Measurements from ENCODE around the gene FBXO3. TPM values are rescaled to one million over a fixed set of nuclear protein-coding genes. Genes with fewer than 3 reads are reported as not detected.

Gene FBXO3
- total and polyA plus RNA-seq, 2 experiments from 2014 or later = 12.5 to 28.4 TPM

- TF ChIP-seq ZNF462 (CRISPR knock-in tag; IDR thresholded peaks at IDR 0.05) (no peak), POLR2AphosphoS5 (IDR thresholded peaks at IDR 0.05; ENCODE audit: low read depth) (no peak), ZNF114 (CRISPR knock-in tag; IDR thresholded peaks at IDR 0.05) (no peak)
Measured at GRCh38 chr11:33735271-33736147, 38.8 kb downstream of the FBXO3 start (continued).

GRCh38 chr11:33734441-33735270, 39.7 kb downstream of the FBXO3 start:
- Mint-ChIP-seq H3K27ac (no peak overlapping the region), H3K27me3 (ENCODE audit: insufficient read depth, low read depth, poor library complexity) (peaks cover 14% of the 10 kb centered on the region), H3K36me3 (ENCODE audit: low read depth) (no peaks in the 10 kb centered on the region), H3K4me3 (peak overlapping the region; percentile 86), H3K9me3 (no peaks in the 10 kb centered on the region), H3K4me1 (peaks cover 25% of the 10 kb centered on the region)
- Histone ChIP-seq H3K27me3 (ENCODE audit: insufficient read depth) (peaks cover 15% of the 10 kb centered on the region), H3F3A (replicated peaks; ENCODE audit: low read depth) (no peaks in the 10 kb centered on the region; the same call in 1 of the 2 replicates), H3K9me2 (ENCODE audit: insufficient read depth) (no peaks in the 10 kb centered on the region), H2AFZ (peak overlapping the region; percentile 94; the same call in 1 of the 2 replicates), H3K4me1 (ENCODE audit: insufficient read depth) (peaks cover 21% of the 10 kb centered on the region), H3K27ac (ENCODE audit: low read depth) (no peak overlapping the region), H3K4me2 (peak overlapping the region; percentile 100), H4K20me1 (replicated peaks; ENCODE audit: insufficient read depth) (peaks cover 20% of the 10 kb centered on the region), H3K4me3 (peak overlapping the region; percentile 98), H3K36me3 (ENCODE audit: insufficient read depth) (no peaks in the 10 kb centered on the region), H3K79me2 (replicated peaks; ENCODE audit: insufficient read depth) (peaks cover 60% of the 10 kb centered on the region)
- TF ChIP-seq ZNF331 (CRISPR knock-in tag; IDR thresholded peaks at IDR 0.05; ENCODE audit: low read depth) (no peak), ETS1 (IDR thresholded peaks at IDR 0.05) (no peak)
- DNase-seq (ENCODE audit: low spot score) (peak; percentile 19), ATAC-seq (no peak)
